HFFc6 (cell line): ENCODE data around the gene GTF2F2. TPM values are rescaled to one million over a fixed set of nuclear protein-coding genes. Genes with fewer than 3 reads are reported as not detected.

ENCODE experiments used
- DNase-seq: peaks from one replicate; pipeline ENCODE4 v3.0.0-alpha.2; 2018
- H3K27ac Mint-ChIP-seq: 2 replicates; pipeline ENCODE4 v1.8.0; 2020; ENCODE audit warnings: mild to moderate bottlenecking, mixed read lengths
- H3K27me3 Mint-ChIP-seq: 2 replicates; pipeline ENCODE4 v1.8.0; 2021; ENCODE audit warnings: mild to moderate bottlenecking, moderate library complexity, mixed read lengths; ENCODE audit not compliant: insufficient read depth
- H3K36me3 Mint-ChIP-seq: 2 replicates; pipeline ENCODE4 v1.8.0; 2021; ENCODE audit warnings: low read depth, mixed read lengths
- H3K4me1 Mint-ChIP-seq: 2 replicates; pipeline ENCODE4 v1.8.0; 2020; ENCODE audit warnings: low read depth, mixed read lengths
- H3K4me3 Mint-ChIP-seq: 2 replicates; pipeline ENCODE4 v1.8.0; 2020; ENCODE audit warnings: mild to moderate bottlenecking, moderate library complexity, mixed read lengths
- H3K9me3 Mint-ChIP-seq: 2 replicates; pipeline ENCODE4 v1.8.0; 2020; ENCODE audit warnings: mild to moderate bottlenecking, mixed read lengths
- total RNA-seq, 6 experiments: library from RNA; stranded (reverse); fragmentation: NEBNext Ultra II Directional; extraction: Animal tissue kit (Norgen Biotek cat#: 25700); gene quantifications; 2 replicates in 1 of 6; 3 replicates in 5 of 6; pipeline ENCODE4 v1.2.3, GENCODE V29; 2021
- TF ChIP-seq, protein P1 (sequence below): fragments of 200-600 bp; sonication (generic); IDR thresholded peaks from 2 replicates; pipeline ENCODE4 v1.5.0; 2021; ENCODE audit warnings: antibody characterized with exemption, mild to moderate bottlenecking

The GTF2F2 gene
- total RNA-seq, 6 experiments from 2014 or later: 22.9 to 31.5 (median 24.7) TPM

DNA sequence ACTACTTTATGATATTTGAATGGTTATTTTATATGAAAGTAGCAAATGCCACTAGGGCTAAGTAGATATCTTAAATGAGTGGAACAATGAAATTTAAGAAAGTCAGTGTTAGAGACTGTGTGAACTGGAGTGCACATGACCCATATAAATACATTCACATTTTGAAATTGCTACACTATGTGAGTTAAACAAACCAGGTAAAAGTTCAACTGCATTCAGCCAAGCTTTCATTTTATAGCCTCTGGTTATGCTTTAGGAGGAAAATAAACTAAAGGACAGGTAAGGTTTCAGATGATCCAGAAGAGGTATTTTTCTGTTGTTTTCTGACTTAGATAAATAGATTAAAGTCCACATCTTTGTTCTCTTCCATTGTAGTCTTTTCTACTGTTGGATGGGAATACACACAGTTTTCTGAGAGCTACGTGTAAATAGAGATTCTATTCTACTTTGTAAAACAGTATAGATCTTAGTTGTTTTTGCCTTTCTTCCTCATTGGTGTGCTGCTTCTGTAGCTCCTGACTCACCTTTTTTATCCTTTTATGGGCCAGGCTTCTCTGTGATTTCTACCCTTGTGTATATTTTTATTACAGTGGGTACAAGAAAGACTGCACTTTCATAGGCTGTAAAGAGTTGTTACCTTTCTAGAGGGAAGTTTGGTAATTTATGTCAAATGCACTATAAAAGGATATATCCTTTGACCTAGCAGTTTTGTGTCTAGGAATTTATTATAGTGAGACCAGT lies 135.1 kb downstream of the GTF2F2 start:
- Mint-ChIP-seq H3K27ac (no peak overlapping the region), H3K9me3 (no peaks in the 10 kb centered on the region), H3K36me3 (peaks cover 12% of the 10 kb centered on the region), H3K27me3 (no peaks in the 10 kb centered on the region; the same call in 1 of the 2 replicates), H3K4me3 (no peak overlapping the region), H3K4me1 (peaks cover 56% of the 10 kb centered on the region)
- TF ChIP-seq, protein P1, sequence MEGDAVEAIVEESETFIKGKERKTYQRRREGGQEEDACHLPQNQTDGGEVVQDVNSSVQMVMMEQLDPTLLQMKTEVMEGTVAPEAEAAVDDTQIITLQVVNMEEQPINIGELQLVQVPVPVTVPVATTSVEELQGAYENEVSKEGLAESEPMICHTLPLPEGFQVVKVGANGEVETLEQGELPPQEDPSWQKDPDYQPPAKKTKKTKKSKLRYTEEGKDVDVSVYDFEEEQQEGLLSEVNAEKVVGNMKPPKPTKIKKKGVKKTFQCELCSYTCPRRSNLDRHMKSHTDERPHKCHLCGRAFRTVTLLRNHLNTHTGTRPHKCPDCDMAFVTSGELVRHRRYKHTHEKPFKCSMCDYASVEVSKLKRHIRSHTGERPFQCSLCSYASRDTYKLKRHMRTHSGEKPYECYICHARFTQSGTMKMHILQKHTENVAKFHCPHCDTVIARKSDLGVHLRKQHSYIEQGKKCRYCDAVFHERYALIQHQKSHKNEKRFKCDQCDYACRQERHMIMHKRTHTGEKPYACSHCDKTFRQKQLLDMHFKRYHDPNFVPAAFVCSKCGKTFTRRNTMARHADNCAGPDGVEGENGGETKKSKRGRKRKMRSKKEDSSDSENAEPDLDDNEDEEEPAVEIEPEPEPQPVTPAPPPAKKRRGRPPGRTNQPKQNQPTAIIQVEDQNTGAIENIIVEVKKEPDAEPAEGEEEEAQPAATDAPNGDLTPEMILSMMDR: no peak
- DNase-seq: no peak

DNA sequence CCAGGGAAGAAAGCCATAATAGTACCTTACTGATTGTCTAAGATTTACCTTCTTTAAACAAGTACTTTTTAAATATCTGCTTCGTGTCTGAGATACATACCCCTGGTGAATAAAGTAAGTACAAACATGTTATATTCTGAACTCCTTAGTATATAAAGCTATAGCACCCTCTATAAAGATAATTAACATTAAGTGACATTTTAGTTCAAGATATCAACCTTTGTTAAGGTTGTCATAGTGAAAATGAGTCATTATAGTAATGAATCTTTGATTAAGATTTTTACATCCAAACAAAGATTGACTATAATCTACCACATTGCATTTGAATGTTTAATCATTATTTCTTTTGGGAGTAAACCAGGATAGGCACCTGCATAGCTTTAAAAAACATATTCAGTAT lies 135.9 kb downstream of the GTF2F2 start:
- Mint-ChIP-seq H3K27me3 (no peaks in the 10 kb centered on the region; the same call in 1 of the 2 replicates), H3K4me1 (peaks cover 56% of the 10 kb centered on the region), H3K27ac (no peak overlapping the region), H3K4me3 (no peak overlapping the region), H3K36me3 (peaks cover 12% of the 10 kb centered on the region), H3K9me3 (no peaks in the 10 kb centered on the region)
- no peak for DNase-seq
- TF ChIP-seq, protein P1: no peak

DNA sequence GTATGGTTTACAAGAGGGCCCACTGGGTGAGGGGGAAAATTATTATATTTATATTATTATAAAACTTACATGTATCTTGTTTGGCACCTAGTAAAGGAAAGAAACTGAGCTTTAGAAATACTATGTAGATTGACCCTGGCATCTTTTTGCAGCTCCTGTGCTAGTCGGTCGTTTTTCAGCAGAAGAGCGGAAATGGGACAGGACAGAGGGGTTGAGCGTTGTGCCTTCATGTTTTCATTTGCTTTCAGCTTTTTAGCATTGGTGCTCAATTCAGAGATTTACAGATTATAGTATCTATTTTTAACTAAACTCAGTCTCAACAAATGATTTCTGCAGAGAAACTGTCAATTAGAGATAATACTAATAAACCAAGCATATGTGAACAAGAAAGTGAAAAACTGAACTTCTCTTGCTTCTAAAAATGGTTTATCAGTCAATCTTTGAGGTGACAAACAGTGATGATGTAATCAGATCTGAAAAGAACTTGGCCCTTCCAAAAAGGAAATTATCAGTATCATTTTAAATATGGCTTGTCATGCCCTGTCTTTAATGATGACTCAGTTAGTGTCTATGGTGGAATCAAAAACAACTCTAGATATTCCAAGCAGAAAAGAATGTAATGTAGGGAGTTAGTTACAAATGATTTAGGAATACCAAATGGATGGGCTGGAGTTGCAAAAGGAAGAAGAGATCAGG lies 137.5 kb downstream of the GTF2F2 start:
- Mint-ChIP-seq H3K9me3 (no peaks in the 10 kb centered on the region), H3K4me1 (peaks cover 51% of the 10 kb centered on the region), H3K4me3 (peak overlapping the region; percentile 62), H3K27ac (peak overlapping the region; percentile 62), H3K27me3 (no peaks in the 10 kb centered on the region; the same call in 1 of the 2 replicates), H3K36me3 (peaks cover 11% of the 10 kb centered on the region)
- peak; percentile 42 for DNase-seq
- TF ChIP-seq, protein P1: no peak

DNA sequence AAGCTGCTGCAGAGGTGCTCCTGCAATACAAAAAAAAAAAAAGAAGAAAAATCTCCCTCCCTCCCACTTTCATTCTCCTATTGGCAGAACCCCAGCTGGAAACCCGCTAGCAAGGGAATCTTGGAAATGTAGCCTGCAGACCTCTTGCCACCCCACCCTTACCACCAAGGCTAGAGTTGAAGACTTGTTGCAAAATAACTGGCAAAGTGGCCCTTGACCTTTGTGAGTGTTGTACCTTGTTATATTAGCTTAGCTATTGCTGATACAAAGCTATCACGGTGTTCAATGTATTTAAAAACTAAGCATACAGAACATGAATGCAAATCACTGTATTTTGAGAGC lies 138.0 kb downstream of the GTF2F2 start:
- H3K9me3 Mint-ChIP-seq: no peaks in the 10 kb centered on the region
- no peak for DNase-seq
- H3K4me1 Mint-ChIP-seq: peaks cover 46% of the 10 kb centered on the region
- peak overlapping the region; percentile 62 for H3K4me3 Mint-ChIP-seq
- TF ChIP-seq, protein P1: no peak
- no peaks in the 10 kb centered on the region; the same call in 1 of the 2 replicates for H3K27me3 Mint-ChIP-seq
- peaks cover 8% of the 10 kb centered on the region for H3K36me3 Mint-ChIP-seq
- peak overlapping the region; percentile 62 for H3K27ac Mint-ChIP-seq

DNA sequence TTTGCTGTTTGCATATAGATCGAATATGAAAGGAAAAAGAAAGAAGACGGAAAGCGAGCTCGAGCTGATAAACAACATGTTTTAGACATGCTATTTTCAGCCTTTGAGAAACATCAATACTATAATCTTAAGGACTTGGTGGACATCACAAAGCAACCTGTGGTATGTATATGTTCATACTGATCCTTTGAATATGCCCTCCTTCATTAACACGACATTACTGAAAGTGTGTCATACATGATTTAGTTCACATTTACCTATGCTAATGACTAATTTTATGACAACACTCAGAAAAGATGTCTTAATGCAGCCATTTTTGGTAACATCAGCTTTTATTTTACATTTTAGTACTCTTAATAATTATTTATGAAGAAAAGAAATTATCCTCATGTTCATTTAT lies 146.9 kb downstream of the GTF2F2 start:
- Mint-ChIP-seq H3K4me3 (no peak overlapping the region), H3K36me3 (peaks cover 15% of the 10 kb centered on the region), H3K27ac (no peak overlapping the region), H3K4me1 (peaks cover 11% of the 10 kb centered on the region), H3K27me3 (peaks cover 2% of the 10 kb centered on the region), H3K9me3 (no peaks in the 10 kb centered on the region)
- TF ChIP-seq, protein P1: no peak
- DNase-seq: no peak
